Esophagus squamous epithelium (tissue), 4 donors: ENCODE measurements around the gene SLC22A31.

Experiments used
- CTCF ChIP-seq, 6 experiments: fragments of 450-650 bp in 4 of 6; fragments of 200-600 bp in 2 of 6; sonication (generic) in 2 of 6; IDR thresholded peaks; one replicate each; pipeline ENCODE4 v1.5.1; 2016 to 2019; ENCODE audit warnings: antibody characterized with exemption in 6 of 6, mild to moderate bottlenecking in 4 of 6, moderate library complexity in 4 of 6
- POLR2A ChIP-seq, 4 donors: fragments of 450-650 bp; IDR thresholded peaks; one replicate each; pipeline ENCODE4 v1.6.1; 2017; ENCODE audit warnings: antibody characterized with exemption in 4 of 4, mild to moderate bottlenecking in 4 of 4, moderate library complexity in 3 of 4

- TF ChIP-seq CTCF (IDR thresholded peaks at IDR 0.05) (no peak), POLR2A (IDR thresholded peaks at IDR 0.05) (no peak)
Observed at GRCh38 chr16:89200850-89201411, 594 bp upstream of the SLC22A31 start.
